Stimulated activated CD8-positive, alpha-beta memory T cell treated with anti-CD3 and anti-CD28 coated beads, Interleukin-7, amount 100 ng/mL, for 24 hours (primary cell): ENCODE results near the gene NKD2.
"Not testable (repeated sequence)": the region's sequence is repeated elsewhere in the genome, so short reads cannot be mapped to it uniquely, and the experiment has no call there.

Experiments used
- DNase-seq: peaks from one replicate; pipeline ENCODE4 v3.0.0-alpha.2; 2020; ENCODE audit warnings: low read depth

NKD2 gene

GRCh38 chr5:1058083-1058945 lies 49.7 kb downstream of the NKD2 start:
- no peak for DNase-seq

- DNase-seq = no peak
These were observed 50.6 kb downstream of the NKD2 start for GRCh38 chr5:1058988-1059883.

- no peak for DNase-seq
These were observed 51.3 kb downstream of the NKD2 start for GRCh38 chr5:1059884-1060263.

DNA sequence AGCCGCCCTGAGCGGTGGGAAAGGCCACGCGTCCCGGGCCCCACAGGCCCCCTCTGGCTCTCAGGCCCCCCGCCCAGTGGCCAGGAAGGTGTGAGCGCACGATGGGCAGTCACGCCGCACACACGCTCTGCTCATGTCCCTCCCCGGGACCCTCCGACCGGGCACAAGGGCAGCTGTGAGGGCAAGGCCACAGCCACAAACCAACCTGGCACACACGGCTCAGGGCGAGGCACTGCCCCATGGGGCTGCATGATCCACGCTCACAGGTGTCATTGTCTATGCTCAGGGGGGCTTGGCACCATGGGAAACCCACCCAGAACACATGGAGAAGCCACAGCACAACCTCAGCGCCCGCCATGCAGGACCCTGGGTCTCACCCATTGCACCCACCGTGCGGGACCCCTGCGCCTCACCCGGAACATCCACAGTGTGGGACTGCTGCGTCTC lies 52.0 kb downstream of the NKD2 start:
- DNase-seq = no peak

DNA sequence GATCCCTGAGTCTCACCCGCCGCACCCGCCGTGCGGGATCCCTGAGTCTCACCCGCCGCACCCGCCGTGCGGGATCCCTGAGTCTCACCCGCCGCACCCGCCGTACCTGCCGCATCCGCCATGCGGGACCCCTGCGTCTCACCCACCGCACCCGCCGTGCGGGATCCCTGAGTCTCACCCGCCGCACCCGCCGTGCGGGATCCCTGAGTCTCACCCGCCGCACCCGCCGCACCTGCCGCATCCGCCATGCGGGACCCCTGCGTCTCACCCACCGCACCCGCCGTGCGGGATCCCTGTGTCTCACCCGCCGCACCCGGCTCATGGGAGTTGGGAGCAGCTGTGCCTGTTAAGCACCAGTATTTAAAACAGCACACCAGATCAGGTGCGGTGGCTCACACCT lies 52.7 kb downstream of the NKD2 start:
- DNase-seq = not testable (repeated sequence)

DNA sequence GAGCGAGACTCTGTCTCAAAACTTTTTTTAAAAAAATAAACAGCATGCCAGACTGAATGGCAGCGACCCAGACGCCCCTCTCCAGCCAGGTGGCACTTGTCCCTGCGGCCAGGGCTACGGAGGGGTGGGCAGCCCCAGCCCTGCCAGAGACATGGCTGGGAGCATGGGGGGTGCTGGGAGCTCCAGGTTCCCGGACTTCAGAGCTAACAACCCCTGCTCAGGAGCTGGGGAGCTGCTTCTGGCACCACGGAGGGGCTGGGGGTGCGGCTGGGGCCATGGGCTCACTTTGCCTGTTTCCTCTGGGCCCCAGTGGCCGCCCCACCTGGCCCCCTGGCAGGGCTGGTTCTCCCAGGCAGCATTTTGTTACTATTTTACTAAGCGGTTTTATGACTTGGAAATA lies 53.3 kb downstream of the NKD2 start:
- no peak for DNase-seq

GRCh38 chr5:1062761-1063568 lies 54.4 kb downstream of the NKD2 start:
- no peak for DNase-seq

DNA sequence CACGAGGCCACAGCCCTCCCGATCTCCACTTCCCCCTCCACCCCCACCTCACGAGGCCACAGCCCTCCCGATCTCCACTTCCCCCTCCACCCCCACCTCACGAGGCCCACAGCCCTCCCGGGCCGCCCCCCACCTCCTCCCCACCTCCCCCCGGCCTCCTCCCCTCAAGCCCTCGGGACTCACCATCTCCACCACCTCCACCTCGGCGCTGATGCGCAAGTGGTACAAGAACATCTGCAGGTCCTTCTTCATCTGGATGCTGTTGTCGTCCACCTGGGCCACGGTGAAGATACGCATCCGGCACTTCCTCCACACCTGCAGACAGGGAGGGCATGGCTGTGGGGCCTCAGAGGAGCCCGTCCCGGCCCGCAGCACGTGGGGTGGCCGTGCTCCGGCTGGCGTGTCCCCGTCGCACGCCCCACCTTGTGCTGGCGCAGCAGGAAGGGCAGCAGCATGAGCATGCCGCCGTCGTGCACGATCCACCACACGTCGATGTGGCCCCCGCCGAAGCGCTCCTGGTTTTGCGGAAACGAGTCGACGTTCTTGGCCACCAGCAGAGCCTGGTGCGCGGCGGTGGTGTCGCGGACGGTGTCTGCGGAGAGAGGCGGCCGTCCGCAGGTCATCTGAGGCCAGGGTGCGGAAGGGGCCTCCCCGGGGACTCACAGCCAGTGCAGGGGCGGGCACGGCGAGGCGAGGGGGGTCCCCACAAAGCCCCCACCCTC lies 55.2 kb downstream of the NKD2 start:
- DNase-seq = no peak

DNA sequence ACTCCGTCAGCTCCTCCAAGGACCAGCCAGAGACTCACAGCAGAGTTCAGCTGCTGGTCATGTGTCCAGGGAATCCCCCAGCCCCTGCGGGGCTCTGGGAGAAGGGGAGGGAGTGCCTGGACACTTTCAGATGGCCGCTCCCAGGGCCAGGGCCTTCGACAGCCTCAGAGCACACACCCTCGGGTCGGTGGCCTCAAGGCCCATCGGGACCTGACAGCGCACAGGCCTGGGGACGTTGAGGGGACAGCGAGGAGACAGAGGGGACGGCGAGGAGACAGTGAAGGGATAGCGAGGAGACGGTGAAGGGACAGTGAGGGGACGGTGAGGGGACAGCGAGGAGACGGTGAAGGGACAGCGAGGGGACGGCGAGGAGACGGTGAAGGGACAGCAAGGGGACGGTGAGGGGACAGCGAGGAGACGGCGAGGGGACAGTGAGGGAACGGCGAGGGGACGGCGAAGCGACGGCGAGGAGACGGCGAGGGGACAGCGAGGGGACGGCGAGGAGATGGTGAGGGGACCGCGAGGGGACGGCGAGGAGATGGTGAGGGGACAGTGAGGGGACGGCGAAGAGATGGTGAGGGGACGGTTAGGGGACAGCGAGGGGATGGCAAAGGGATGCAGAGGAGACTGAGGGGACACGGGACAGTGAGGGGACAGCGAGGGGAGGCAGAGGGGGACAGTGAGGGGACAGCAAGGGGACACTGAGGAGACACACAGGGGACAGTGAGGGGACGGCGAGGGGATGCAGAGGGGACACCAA lies 56.0 kb downstream of the NKD2 start:
- DNase-seq = no peak

- DNase-seq = no peak
These were observed 56.6 kb downstream of the NKD2 start for GRCh38 chr5:1065143-1065750.

DNA sequence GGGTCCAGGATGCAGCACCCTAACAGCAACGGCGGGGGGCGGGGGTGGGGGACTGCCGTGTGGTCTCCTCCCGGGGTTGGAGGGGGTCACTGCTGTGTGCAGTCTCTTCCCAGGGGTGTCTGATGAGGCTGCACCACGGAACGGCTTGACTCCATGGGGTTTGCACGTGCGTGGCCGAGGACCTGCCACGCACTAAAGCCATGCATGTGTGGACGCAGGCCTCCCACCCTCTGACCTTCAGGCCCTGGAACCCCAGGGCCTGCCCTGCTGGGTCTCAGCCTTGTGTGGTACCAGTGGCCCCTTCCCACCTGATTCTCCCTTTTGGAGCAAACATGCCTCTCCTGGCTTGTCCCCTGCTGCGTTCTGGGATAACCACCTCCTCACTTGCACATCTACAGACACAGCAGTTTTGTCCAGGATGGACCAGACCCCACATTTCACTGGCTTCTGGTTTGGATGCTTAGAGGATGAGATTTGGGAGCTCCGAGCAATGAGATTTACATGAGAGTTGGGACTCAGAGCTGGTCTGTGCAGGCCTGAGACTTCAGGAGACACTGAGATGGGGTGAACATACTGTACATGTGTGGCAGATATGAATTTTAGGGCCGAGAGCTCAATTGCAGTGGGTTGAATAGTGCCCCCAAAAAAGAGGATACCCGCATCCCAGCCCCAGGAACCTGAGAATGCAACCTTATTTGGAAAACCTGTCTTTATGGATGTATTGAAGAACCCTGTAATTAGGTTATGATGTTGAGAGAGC lies 57.5 kb downstream of the NKD2 start:
- DNase-seq = no peak

GRCh38 chr5:1066676-1067075 lies 58.1 kb downstream of the NKD2 start:
- no peak for DNase-seq

GRCh38 chr5:1067141-1068121 lies 58.8 kb downstream of the NKD2 start:
- DNase-seq = no peak

GRCh38 chr5:1068204-1068894 lies 59.7 kb downstream of the NKD2 start:
- DNase-seq = no peak

DNA sequence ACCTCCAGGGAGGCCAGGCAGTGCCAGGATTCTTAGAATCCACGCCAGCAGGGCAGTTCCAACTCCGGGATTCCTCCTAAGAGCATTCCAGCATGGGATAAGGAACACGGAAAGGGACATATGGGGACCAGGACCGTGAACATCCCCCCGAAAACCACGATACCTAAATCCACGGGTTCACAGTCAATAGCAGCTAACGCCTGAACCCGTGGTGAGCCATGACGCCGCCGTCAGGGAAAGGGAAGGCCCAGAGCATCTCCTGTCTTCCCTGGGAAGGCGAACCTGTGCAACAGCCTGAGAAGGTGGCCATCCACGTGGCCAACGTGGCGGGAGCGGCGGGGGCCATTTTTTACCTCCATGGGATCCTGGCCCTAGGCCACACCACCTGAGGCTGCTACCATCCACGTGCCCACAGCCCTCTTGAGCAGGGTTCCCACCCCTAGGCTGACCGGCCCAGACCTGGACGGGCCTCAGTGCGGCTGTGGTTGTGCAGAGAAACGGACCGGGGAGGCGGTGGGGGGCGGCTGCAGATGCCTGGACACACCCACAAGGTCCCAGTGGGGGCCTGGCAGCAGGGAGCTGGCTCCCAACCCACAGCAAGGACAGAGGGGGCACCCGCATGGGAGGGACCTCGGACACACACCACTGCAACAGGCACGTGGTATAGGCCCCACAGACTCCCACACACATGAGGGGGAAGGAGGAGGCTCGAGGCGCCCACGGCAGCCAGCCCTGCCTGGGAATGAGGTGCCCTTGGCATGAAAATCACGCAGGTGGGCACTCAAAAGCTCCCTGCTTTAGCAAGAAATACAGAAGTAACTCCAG lies 60.5 kb downstream of the NKD2 start:
- no peak for DNase-seq

- DNase-seq = no peak
These were observed 61.1 kb downstream of the NKD2 start for GRCh38 chr5:1069720-1070088.
